Left forelimb (tissue), 1 donor: ENCODE measurements around the gene CD46.

Experiments
- DNase-seq: peaks from one replicate; pipeline ENCODE4 v3.0.0-alpha.2; 2018; ENCODE audit warnings: low spot score

Gene CD46

DNA sequence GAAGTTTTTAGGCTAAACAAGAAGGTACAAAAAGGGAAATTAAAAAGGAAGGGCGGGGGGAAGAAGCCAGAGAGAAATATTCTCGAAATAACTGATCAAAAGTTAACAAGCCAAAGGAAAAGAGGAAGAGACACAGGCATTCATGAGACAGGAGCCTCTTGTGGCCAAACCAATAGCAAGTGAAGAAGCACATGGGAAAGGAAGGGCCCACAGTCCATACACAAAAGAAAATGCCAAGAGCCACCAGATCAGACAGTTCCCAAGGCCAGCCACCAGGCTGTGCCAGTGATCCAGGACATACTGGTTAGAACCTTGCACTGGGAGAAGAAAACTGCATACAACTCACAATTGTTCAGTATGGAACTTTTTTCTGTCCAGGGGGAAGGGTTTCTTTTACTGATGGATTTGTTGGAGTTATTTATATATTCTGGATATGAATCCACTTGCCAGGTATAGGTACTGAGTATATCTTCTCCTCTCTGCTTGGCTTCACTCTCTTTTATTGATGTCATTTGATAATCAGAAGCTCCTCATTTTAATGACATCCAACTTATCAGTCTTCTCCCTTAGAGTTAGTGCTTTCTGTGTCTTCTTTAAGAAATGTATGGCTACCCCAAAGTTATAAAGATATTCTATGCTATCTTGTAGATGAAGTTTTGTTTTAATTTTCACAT lies 76.8 kb downstream of the CD46 start:
- DNase-seq, result no peak

DNA sequence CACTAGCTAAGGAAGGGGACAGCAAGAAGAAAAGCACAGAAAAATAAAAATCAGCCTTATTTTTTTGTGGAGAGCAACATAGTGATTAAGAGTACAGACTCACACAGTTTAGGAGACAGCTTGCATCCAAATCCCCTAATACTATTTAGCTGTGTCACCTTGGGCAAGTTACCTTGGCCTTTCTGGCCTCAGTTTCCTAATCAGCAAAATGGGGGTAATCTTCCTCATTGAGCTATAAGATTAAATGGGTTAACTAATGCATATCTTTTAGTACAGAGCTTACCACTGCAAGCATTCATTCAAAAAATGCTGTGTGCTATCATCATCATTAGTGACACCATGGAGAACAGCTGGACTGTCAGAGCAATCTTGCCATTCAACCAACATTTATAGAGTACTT lies 77.7 kb downstream of the CD46 start:
- DNase-seq, result no peak

DNA sequence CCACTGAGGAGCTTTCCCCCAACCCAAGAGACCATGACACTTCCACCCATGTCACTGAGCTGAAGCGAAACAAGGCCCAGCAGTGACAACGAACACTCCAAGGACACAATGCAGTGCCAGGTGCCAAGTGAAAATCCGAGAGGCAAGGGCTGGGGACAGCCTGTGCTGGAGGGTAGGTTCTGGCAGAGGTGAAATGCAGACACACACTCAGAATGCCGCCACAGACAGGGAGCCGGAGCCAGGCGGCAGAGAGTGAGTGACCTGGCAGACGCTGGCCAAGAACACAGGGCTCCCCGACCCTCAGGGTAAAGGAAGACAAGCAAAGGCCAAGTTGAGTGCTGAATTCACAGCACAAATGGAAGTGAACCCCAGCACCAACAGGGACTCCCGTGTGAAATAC lies 78.9 kb downstream of the CD46 start:
- no peak for DNase-seq

DNA sequence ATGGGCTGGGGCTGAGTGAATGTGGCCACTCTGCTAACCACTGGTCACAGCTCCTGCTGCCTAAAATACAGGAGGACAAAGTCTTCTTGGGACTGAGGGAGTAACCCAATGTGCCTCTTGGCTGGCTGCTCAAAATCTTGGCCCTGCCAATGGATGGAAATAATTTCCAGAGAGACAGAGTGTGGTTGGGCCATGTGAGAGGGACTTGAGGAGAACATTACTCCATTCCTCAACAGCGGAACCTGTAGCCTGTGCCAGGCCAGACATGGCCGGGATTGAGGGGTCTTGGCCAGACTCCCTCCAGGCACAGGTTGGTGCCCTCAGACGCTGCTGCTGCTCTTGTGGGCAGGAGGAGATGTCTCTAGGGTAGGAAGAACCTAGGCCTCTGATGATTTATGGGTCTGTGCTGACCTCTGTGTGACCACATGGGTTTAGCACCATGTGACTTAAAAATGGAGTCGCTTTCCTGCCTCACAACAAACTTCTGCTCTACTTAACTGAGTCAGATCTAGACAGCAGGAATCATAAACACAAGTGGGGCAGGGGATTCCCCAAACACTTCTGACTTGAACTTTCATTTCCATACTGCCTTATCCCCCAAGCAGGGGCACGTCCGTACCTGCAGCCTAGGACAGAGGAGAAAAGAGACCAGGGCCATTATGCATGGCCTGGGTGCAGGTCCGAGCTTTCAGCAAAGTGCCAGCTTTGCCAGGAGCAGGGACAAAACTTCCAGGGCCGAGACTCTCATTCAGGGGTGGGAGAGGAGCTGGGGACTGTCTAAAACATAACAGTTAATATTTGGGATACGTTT lies 79.9 kb downstream of the CD46 start:
- DNase-seq, result no peak

DNA sequence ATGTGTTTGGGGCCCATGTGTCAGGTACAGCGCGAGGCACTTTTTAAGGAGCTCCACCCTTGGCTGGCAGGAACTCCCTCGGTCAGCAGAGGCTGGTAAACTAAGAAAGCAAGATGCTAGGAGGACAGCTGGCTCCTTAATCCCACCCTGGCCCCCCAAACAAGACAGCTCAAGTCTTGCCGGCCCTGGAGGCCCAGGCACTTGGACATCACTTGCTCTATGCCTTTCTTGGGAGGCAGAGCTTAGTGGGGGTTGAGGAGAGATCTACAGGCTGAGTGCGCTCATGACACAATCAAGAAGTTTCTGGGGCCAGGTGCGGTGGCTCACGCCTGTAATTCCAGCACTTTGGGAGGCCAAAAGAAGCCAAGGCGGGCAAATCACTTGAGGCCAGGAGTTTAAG lies 80.9 kb downstream of the CD46 start:
- no peak for DNase-seq

DNA sequence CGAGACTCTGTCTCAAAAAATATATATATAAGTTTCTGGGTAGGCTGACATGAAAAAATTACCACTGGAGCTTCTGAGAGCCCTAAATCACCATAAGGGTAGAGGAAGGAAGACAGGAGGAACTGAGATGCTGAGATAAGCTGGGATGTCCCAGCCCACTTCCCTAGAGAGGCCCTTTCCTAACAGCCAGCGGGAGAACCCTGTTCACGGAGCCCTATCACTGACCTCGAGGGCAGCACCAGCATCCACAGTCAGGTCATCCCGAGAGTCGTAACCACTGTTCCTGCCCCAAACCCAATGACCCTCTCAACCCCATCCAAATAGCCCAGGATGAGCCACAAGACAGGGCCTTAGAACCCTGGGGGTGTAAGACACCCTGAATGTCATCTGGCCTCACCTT lies 81.5 kb downstream of the CD46 start:
- no peak for DNase-seq

DNA sequence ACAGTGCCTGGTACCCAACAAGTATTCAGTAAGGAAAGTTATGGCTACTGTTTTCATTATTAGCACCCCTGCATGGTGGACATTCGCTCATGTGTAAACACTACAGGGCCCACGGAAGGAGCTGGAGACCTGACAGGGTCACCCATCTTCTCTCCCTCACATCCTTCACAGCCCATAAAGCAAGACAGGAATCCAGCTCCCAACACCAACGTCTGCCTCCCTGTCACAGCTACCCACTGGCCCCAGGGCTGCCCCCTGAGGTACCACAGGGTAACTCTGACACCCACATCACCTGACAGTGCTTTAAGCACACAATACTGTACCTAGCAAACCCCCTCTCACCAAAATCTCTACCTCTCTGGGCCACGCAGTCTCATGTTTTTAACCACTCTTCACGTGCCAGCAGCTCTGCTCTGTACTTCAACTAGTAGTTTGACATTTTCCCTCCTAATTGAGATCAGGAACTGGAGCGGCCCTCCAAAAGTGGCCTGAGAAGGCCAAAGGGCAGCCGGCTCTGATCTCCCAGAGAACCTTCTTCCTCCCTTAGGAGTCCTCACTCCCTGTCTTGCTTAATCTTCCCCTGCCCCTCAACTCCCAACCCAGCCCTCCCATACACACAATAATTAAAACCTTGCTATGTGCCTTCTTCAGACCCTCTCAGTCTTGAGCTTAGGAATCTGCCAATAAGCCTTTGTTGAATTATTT lies 82.3 kb downstream of the CD46 start:
- no peak for DNase-seq

DNA sequence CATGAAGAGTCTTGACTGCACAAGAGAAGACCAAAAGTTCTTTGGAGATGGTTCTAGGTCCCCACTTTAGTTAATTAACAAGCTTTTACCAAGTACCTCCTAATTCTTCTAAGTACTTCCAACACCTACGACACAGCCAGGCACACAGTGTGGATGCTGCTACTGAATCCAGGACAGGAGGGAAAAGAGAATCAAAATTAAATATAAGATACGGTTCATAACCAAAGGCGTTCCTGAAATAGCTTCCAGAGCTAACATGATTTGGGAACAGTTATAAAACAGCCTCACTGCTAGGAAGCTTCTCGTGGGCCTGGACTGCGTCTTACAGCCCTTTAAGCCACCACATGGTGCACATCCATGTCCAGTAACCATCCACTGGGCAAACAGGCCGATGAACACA lies 84.1 kb downstream of the CD46 start:
- DNase-seq, result no peak

DNA sequence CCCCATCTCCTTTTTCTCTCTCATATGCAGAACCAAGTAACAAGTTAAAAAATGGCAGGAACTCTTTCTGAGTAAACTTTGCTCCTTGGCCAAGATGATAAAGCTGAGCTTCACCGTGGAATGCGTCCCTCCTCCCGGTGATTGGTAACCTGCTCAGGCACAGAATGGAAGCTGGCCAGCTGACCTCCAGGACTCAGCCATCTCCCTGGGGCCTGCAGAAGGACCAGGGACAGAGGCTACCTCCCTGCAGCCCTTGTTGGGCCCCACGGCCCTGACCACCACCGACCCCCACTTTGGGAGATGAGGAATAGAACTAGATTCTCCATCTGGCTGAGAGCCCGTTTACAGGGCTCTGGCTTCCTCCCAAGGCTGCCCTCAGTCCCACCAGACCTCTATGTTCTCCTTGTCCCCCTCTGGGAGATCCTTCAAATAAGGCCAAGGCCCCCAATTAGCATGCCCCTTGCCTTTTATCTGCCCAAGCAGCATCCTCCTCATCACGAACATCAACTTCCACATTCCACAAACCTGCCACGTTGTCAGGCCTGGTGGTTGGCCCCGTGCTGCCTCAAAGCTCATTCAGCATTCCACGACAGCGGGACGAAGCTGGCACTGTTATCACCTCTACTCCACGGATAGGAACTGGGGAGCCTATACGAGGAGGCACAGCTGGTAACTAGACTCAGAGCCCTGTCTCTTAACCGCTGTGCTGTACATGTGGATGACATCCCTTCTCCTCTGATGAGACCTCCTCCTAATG lies 84.9 kb downstream of the CD46 start:
- DNase-seq, result peak; percentile 30

DNA sequence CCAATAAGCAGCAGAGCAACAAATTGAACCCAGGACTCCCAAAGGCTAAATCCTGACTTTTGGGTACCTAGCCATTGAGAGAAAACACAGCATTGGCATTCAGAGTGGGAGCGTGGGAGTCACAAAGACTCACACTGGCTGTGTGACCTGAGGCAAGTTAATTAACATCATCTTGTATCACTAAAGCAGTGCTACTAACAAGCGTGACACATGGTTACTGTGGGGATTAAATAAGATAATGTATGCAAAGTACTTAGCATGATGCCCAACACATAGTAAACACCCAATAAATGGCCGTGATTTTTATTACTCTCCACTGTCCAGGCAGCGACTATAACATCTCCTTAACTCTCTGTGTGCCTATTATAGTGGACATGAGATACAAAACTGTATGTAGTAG lies 85.8 kb downstream of the CD46 start:
- DNase-seq, result peak; percentile 15

DNA sequence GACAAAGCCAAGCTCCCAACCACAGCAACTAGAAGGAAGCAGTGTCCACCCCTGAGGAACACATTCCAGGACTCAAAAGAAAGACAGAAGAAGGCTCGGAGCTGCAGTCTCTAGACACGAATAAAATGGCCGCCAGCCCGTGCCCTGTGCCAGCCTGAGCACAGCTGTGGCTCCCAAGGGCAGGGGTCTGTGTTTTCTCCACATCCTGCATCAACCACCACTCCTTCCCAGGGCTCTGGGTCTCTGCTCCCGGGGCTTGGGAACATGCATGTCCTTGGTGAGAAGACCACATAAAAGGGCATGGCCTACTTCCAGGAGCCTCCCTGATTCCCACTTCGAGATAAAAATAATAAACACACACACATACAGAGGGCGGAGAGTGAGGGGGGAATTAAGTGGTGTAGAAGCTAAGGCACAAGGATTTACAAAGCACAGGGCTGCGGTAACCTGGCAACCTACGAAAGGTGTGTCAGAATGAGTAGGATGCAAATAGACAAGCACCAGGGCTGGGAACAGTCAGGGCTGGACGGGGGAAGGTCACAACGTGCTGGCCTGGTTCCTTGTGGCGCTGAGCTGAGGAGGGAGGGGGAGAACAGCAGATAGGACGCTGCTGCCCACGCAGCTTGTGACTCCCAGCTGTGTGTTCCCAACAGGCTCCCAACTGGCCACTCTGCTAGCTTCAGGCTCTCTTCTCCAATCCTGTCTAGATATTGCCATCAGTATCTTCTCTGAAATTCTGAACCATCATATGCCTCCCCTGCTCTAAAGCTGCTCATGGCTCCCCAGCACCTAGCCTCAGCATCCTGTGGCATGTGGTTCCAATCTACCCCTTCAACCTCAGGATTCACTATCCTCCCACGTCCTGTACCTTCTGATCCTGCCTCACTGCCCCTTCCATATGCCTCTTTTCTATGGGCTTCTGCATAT lies 86.6 kb downstream of the CD46 start:
- DNase-seq, result peak; percentile 34

DNA sequence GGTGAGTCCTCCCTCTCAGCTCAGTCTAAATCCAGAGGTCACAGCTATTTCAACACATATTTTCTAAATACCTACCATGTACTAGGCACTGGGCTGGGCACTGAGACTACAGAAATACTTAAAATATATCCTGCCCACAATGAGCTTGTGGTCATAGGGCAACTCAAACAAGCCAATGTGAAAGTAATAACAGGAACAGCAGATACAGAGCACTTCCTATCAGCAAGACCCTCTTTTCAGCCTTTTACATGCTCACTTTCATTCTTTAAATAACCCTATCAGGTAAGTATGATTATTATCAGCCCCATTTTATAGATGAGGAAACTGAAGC lies 87.2 kb downstream of the CD46 start:
- no peak for DNase-seq

DNA sequence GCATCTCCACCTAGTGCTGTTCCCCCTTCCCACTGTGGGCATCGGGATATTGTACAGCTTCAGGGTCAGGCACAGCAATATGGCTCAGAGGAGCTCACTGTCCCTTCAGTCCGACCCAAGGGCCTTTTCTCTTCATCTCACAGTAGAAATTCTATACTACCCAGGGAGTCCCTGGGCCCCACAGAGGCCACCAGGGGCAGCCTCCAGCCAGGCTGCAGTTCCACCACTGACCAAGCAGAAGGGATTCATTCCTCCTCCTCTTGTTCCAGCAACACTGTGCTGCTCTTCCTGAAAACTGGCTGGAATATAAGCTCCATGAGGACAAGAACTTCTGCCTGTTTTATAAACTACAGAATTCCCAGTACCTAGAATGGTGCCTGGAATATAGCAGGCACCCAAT lies 88.5 kb downstream of the CD46 start:
- DNase-seq, result peak; percentile 31

DNA sequence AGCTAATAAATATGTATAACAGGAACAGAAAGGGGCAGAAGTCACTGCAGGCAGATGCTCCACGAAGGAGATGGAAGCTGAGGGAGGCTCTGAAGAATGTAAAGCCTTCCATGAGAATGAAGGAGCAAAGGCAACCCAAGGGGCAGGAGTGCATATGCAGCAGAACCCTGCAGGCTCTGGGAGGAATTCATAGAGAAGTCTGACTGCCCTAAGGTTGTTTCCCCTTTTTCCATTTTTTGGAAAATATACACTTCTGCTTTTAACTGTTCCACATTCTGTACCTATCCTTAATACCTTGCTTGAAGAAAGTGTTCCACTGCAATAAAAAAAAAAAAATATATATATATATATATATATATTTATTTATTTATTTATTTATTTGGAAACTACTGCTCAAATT lies 89.4 kb downstream of the CD46 start:
- peak; percentile 9 for DNase-seq

DNA sequence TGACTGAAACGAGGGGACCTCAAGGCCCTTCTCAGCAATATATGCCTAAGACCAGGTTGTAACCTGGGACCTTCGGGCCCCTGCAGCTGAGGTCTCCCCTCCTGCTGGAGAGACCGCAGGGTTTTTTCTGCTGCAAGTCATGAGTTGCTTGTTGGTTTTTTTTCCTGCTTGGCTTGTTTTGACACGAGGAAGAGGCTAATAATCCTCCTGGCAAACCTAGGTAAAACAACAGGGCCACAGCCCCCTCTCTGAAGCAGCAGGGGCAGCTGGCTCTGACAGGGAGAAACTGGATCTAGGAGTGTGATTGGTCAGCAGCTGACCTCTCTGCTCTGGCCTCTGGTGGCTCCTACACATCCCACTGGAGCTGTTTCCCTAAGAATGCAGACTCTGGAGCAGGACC lies 90.0 kb downstream of the CD46 start:
- no peak for DNase-seq

DNA sequence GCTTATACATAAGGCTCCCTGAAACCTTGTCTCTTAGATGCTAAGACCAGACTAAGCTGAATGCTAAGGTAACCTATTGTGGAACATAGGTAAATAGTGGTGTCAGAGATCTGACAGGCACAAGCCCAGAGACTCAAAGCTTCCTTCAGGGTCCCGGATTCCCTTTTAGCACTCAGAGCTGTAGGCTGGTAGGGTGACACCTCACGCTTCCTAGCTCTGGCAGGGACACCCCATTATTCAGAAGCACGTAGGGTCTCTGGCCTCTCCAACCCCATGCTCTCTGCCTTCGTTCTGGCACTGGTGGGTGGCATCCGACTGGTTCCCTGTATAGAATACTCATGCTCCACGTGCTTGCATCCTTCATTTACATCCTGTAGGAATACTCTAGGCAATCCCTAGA lies 90.7 kb downstream of the CD46 start:
- no peak for DNase-seq

DNA sequence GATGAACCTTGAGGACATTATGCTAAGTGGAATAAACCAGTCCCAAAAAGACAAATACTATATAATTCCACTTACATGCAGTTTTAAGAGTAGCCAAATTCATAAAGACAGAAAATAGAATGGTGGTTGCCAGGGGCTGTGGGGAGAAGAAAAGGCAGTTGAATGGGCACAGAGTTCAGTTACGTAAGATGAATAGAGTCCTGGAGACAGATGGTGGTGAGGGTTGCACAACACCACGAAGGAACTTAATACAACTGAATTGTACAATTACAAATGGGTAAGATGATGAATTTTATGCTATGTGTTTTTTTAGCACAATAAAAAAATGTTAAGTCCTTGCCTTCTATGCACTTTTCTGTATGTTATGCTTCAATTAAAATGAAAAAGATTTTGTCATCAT lies 92.5 kb downstream of the CD46 start:
- DNase-seq, result no peak
